DMS114 treated with DMSO at 0.1 percent for 48 hours (cell line): ENCODE measurements around the gene CAMK2A.

Experiments used
- DNase-seq: peaks from one replicate; lab custom pipeline; 2025; ENCODE audit not compliant: unreplicated experiment; lab: John Stamatoyannopoulos, UW

CAMK2A gene

DNA sequence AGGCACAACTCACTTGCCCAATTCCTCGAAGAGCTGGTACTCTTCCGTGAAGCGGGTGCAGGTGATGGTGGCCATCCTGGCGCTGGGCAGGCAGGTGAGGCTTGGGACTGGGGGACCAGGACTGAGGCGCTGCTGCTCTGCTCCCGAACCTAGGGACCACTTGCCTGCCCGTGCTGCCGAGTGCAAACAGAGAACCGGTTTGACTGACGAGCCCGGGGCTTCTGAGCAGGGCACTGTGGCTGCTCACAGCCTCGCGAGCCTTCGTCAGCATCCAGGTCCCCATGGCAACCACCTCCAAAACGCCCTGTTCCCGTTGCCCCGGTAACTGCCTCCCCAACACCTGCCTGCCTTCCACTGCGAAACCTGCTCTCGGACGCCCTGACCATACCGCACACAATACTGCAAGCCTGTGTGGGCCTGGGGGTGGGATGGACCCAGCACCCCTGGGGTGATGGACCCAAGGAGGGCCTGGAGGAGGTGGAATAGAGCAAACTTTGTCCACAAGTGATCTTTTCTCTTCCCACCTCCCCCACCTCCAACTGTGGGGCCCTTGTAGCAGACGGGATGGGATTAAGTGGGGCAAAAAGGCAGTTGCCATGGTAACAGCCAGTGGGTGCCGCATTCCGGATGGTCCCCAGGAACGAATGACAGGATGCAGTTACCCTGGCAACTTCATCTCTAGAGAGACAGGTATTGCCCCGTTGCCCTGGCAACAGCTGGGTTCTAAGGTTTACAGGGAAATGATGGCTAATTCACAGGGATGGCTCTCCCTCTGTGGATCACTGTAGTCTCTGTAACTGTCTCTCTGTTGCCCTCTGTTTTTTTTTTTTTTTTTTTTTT lies at the start of gene CAMK2A:
Gene CAMK2A (minus strand): TSS at position 223 of the 840 bp plus-strand sequence. CDS start 148 bp downstream, at position 75.
- DNase-seq = no peak

DNA sequence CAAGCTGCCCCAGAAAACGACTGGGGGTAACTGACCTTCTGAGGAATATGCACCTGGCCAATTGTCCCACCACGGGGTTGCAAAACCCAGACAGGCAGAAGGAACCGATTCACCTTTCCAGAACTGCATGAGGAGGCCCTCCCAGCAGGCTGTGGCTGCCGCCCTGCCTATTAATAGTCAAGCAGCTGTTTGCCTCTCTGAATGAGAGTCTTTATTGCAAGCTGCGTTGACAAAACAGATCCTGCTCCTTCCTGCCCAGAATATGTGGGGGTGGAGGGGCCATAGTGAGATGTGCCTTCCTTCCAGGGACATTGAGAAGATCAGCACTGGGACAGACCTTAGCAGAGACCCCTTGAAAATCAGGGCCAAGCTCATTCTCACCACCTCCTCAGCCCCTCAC lies 49.6 kb upstream of the CAMK2A start:
- DNase-seq = no peak

DNA sequence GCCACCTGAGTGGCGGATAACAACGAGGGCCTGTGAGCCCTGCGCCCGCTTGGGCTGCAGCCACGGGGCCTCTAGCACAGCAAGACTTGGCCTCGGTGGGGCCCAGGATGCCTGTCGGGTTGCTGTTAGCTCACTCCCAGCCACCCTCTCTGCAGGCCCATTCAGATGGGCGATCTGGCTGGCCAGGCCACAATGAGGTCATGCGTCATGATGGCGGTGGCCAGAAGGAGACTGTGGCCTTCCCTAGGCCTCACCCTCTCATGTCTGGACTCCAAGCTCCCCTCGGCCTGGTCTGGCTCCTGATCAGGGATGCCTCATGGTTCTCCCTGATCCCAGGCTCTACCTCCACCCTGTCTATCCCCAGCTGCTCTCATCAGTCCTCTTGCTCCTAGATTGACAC lies 49.0 kb upstream of the CAMK2A start:
- no peak for DNase-seq

DNA sequence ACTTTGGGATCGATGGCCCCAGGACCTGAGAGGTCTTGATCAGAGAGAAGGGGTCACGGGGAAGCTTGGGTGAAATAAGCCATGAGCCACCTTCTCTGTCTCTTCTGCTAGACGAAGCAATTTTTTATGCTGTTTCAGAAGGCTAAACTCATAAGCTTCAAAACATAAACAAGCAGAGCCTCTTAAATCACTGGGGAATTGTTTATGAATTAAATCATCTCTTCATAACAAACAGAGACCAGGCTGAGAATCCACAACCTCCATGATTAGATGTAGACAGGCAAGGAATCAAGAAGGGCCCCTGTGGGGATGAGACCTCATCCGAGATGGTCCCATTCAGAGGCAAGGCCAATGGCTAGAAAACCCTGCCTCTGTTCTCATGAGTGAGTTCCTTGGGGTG lies 46.2 kb upstream of the CAMK2A start:
- no peak for DNase-seq

DNA sequence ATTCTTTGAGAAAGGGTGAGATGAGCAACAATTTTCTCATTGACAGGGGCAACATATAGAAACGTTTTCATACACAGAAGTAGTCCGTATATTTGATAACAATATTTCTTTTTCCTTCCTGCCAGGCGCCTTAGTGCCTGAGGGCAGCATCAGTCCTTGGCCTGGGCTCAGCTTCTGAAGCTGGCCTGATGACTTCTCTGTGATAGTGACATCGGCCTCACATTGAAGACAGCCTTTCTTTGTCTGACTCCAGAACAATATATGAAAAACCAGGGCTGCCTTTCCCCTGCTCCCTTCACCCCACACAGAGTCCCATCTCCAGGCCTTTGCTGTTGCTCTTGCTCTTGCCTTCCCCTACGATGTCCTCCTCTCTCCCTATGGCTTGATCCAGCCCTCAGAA lies 43.8 kb upstream of the CAMK2A start:
- DNase-seq = no peak

DNA sequence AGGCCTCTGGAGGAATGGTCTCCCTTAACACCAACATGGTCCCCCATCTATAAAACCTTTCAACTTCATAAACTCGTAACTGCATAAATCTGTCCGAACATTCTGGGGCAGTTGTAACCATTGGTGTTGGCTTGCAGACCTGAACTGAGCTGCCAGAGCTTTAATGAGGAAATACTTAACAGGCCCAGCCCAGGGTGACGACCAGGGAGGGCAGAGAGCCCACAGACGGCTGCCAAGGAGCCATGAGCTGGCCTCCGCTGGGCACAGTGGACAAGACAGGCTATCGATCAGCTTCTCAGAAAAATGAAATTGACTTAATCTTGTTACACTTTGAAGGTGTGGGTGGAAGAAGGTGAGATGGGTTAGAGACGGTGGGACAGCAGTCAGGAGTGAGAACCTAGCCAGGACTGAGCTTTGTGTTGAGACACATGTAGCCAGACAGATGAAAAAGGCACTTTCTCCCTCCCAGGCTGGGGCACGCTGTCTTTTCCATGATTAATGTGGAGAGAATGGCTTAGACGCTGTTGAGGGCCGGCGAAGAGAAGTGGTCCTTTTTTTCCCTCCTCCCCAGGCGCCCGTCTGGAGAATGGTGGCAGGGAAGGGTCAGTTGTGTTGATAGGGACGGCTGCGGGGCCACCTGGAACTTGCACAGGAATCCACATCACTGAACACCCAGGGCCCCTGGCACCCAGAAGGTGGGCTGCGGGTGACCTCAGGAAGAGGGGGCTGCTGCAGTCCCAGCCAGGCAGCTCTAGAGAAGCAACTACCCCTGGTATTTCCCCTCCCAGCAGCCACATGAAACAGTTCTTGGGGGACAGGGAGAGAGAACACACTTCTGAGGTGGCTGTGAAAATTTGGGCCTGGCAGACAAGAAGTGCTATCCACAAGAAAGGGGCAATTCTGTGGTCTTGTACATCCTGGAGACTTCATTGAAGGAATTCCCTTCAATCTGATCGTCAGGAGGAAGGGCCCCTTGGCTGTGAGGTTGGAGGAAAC lies 40.6 kb upstream of the CAMK2A start:
- DNase-seq = no peak

DNA sequence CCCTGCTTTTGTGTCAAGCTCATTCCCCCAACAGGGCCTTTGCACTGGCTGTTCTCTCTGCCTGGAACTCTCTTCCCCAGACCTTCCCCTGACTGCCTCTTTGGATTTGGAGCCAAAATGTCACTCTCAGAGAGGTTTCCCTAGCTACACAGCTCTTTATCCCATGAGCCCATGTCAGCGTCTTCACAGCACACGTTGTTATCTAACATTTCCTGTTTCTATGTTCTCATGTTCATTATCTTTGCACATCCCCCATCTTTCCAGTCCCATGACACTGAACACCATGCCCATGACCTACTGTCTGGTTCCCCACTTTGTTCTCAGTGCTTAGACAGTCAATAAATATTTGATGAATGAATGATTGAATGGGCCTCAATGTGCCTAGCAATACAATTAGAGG lies 39.5 kb upstream of the CAMK2A start:
- DNase-seq = no peak

DNA sequence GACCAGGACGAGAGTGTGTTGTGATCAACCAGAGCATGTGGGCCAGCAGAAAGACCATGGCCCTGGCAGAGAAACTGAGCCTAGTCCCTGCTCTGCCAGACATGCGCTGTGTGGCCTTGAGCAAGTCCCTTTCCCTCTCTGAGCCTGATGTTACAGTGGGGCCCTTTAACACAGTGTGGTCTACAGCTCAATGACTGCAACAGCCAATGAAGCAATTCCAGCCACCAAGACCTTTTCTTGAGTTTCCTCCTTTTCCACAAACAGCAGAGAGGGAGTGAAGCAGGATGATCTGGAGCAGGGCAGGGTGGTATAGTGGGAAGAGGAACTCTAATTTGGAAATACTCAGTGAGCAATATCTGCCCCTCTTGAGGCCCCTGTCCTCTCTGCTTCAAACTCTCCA lies 38.9 kb upstream of the CAMK2A start:
- DNase-seq = no peak

DNA sequence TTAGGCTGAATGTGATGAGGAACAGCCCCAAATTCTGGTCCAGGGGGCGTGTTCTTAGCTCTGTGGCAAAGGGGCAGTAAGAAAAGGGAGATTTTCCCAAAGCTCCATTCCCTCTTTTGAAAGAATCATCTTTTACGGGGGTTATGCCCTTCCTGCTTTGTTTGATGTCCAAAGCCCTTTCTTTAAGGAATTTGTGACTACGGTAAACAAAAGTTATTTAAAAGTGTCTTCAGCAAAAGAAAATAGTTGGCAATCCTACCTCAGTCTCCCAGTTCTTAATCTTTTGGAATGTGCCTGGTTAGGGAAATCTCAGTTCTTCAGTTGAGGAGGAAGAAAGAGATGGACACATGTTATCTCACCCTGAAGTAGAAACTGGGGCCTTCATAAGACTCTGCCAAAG lies 37.6 kb upstream of the CAMK2A start:
- DNase-seq = no peak

DNA sequence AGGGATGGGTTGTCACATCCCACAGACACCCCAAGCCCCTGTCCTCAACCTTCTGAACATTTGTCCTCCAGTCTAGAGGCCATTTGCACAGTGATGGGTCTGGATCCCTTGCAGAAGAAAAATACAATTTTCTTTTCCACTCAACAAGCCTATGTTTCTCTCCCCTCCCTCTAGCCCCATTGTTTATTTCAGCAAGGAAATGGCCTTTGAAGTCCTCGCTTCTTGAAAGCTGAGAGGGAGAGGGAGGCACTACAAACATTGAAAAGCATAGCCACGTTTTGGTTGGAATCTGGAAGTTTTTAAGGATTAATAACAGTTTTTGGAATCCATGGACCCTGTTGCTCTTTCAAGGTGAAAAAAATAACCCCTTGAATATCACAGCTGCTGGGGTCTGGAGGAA lies 37.1 kb upstream of the CAMK2A start:
- no peak for DNase-seq

DNA sequence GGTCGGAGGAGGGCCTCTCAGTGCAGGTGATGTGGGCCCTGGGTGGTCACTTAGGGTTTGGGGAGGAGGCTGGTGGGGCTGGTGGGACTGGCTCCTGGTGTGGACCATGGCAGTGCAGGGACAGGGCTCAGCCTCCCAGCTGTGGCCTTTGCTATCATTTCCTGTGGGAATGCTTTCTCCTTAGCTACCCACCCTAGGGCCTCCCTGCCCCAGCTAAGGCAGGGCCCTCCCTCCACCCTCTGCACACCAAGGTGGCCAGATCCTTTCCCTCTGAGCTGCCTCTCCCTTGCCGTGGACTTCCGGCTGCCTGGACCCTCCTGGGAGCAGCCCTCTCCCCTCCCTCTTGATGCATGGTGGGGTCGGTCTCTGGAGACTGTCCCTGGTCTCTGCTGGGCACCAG lies 35.9 kb upstream of the CAMK2A start:
- DNase-seq = no peak

DNA sequence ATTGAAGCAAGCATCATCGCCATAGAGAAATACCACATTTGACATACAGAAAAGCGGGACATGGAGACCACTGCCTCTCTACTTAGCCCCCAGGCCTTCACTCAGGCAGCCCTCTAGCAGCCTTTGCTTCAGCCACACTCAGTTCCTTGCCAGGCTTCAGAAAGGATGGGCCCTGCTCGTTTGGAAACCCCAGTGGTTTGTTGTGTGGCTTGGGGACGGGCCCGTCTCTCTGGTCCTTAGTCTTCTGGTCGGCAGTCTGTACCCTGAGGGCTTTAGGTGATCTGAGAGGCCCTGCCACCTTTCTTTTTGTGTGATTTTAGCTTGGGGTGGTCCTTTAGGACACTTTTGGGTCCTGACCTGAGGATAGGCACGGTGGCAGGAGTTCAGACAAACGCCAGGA lies 34.2 kb upstream of the CAMK2A start:
- DNase-seq = no peak

DNA sequence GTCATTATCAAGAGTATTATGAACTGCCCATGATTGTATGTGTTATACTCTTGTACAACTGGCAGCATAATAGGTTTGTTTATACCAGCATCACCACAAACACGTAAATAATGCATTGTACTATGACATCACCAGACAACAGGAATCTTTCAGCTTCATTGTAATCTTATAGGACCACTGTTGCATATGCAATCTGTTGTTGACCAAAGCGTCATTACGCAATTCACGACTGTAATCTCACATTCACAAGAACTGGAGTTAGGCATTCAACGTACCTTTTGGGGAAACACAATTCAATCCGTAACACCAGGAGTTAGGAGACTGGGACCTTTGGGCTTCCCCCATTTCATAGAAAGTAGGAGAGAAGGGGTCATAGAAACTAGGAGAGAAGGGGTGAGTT lies 33.5 kb upstream of the CAMK2A start:
- no peak for DNase-seq

DNA sequence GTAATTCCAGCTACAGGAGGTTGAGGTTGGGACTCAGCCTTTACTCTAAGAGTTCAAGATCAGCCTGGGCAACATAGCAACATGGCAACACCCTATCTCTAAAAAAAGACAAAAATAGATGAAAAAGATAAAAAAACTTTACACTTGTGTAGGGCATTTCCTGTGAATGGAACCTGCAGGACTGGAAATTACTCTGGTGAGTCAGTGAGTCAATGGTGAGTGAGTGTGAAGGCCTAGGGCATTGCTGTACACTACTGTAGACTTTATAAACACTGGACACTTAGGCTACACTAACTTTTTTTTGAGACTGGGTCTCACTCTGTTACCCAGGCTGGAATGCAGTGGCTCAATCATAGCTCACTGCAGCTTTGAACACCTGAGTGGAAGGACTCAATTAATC lies 32.6 kb upstream of the CAMK2A start:
- no peak for DNase-seq

DNA sequence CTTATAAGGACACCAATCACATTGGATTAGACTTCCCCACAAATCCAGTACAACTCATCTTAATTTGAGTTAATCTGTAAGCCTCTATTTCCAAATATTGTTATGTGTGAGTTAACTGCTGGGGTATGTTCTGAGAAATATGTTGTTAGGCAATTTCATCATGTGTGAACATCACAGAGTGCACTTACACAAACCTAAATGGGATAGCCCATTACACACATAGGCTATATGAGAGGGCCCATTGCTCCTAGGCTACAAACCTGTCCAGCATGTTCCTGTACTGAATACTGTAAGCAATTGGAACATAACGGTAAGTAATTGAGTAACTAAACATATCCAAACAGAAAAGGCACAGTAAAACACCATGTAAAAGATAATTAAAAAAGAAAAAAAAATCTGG lies 32.2 kb upstream of the CAMK2A start:
- no peak for DNase-seq

DNA sequence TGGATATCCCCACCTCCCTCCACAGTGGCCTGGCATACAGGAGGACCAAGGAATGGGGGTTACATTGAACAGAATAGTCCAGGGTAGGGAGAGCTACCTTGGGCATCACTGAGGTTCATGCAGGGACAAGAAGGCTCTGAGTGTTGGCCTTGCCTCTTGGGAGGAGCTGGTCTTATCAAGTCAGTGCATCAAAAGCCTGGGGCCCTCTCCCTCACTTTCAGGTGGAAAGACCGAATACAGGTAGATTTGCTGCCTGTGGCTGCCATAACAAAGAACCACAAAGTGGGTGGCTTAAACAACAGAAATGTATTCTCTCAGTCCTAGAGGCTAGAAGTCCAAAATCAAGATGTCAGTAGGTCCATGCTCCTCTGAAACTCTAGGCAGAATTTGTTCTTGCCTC lies 31.6 kb upstream of the CAMK2A start:
- no peak for DNase-seq

DNA sequence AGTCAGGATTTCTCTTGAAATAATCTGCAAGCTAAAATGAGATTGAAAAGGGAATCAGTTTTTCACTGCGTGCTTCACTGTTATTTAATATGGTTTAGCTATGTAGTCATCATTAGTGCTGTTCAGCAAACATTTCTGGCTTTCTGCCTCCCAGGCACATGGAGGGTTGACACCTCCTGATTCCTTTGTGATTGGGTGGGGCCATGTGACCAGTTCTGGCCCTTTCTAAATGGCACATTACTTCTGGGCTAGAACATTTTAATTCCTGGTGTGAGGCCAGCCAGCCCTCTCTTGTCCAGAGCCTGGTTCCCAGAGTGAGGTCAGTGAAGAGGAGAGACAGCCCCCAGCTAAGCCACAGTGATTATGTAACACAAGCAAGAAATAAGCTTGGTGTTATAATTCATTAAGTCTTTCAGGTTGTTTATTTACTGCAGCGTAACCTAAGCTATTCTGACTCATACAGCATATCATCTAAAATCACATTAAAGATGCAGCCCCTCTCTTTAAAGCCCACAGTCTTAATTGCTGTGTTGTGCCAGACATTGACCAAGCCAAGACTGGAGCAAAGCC lies 30.6 kb upstream of the CAMK2A start:
- no peak for DNase-seq

DNA sequence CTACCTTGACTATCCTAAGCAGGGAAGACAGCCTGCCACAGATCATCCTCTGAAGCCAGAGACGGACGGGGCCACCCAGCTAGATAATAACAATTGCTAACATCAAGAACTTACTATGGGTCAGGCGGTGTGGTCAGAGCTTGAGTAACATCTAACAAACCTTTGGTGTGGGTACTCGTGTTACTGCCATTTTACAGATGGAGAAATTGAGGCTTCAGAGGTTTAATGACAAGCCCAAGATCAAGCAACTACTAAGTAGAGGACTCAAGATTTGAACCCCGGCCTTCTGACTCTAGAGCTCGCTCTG lies 29.9 kb upstream of the CAMK2A start:
- no peak for DNase-seq

DNA sequence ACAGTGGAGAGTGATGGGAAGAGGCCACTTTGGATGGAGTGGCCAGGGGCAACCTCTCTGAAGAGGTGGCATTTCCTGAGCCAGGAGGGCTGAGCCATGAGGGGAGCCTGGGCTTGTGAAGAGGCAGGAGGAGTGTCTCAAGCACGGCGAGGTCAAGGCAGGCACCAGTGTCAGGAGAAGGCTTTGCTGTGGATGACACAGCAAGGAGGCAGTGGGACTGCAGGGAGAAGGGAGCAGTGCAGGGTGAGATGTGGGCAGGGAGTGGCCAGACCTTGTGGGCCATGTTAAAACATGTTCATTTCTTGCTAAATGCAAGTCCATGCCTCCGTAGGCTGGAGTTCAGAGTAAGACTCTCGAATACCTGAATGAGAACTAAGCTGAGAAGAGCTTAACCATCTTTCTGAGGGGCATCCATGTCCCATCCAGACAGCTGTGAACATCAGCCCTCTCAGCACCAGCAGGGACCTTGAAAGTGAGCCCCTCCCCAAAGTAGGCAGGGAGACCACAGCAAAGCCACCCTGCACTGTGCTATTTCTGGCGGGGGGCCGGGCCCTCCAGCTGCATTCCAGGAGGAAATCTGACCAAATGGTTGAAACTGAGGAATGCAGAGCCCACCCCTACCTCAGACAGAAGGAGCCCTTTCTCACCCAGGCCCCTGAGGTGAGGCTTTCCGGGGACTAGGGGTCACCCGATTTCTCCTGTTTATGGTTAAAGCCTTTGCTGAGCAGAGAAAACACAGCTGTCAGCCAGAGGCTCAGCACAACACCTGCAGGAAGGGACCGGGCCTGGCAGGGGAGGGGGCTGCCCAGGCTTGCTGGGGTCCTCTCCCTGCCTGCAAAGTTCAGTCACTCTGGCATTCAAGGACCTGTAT lies 29.3 kb upstream of the CAMK2A start:
- no peak for DNase-seq

DNA sequence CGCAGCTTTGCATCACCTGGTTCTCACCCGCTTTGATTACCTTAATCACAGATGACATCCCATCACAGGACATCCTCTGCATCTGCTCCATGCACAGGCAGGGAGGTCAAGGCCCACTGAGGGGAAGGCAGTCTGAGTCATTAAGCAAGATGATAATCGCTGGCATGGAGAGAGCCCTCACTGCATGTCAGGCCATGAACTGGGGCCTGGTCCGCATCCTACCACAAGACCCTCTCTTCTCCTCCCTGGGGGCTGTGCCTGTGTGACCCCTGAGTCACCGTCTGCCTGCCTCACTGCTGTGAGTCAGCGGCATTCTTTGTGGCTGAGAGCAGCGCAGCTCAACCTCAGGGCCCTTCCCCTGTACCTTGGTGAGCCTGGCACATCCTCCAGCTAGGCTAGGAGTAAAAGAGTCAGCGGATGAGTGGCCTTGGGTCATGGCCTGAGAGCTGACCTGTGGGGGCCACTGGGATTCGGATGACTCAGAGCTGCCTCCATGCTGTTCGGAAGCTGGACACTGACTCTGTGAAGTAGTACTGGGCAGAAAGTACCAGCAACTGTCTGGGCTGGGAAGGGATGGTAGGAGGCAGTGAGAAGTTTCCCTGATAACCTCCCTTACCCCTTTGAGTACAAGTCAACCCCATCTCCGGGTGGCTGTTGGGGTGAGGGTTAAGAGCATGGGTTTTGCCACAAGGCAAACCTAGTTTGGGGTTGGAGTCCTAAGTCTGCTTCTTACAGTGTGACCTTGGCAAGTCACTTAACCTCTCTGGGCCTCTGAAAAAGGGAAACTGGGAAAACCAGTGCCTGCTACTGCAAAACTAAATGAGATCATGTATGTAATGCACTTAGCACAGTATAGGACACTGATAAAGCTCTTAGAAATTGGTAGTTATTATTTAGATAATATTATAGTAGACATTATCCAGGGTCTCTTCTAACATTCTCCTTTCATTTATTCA lies 27.8 kb upstream of the CAMK2A start:
- DNase-seq = no peak
